Prostate gland (tissue), 2 donors: ENCODE measurements around the gene NAALADL1. TPM values are rescaled to one million over a fixed set of nuclear protein-coding genes. Genes with fewer than 3 reads are reported as not detected.

Experiments used
- DNase-seq: peaks from one replicate; pipeline ENCODE4 v3.0.0-alpha.2; 2019; ENCODE audit warnings: low spot score
- H3K27ac ChIP-seq, 2 donors: fragments of 200-600 bp; sonication (generic); 2 replicates each; pipeline ENCODE4 v1.5.1; 2017 to 2019
- H3K27me3 ChIP-seq: fragments of 200-600 bp; sonication (generic); replicated peaks from 2 replicates; pipeline ENCODE4 v1.5.1; 2019; ENCODE audit not compliant: insufficient read depth
- H3K36me3 ChIP-seq, 2 donors: fragments of 200-600 bp; sonication (generic); 1 replicate in 1 of 2; 2 replicates in 1 of 2; pipeline versions ENCODE4 v1.5.1 to v1.8.1; 2017 to 2019
- H3K4me1 ChIP-seq: fragments of 200-600 bp; sonication (generic); replicated peaks from 2 replicates; pipeline ENCODE4 v1.5.1; 2019
- H3K4me3 ChIP-seq, 2 donors: fragments of 200-600 bp; sonication (generic); 2 replicates each; pipeline ENCODE4 v1.5.1; 2017 to 2019
- H3K9me3 ChIP-seq: fragments of 200-600 bp; sonication (generic); 2 replicates; pipeline ENCODE4 v1.5.1; 2017
- CTCF ChIP-seq, 4 experiments: fragments of 200-600 bp in 2 of 4; fragments of 450-650 bp in 2 of 4; sonication (generic) in 2 of 4; IDR thresholded peaks; 1 replicate in 3 of 4; 2 replicates in 1 of 4; pipeline ENCODE4 v1.5.1; 2016 to 2019; ENCODE audit warnings: antibody characterized with exemption in 4 of 4, mild to moderate bottlenecking in 2 of 4, moderate library complexity in 2 of 4
- POLR2A ChIP-seq: fragments of 450-650 bp; IDR thresholded peaks from one replicate; pipeline ENCODE4 v1.6.1; 2016; ENCODE audit warnings: antibody characterized with exemption, mild to moderate bottlenecking
- POLR2AphosphoS5 ChIP-seq: sonication (generic); formaldehyde crosslinking; IDR thresholded peaks from one replicate; pipeline ENCODE4 v1.6.1; 2017; ENCODE audit warnings: antibody characterized with exemption
- WGBS: methylation state at CpG from one replicate; pipeline ENCODE4 v1.1.5; 2018; 5-methylcytosine and 5-hydroxymethylcytosine counted together
- intact Hi-C: fragments of 100-400 bp; cut with DNase I; formaldehyde crosslinking; loops from one replicate; pipeline ENCODE4 v1.14.2; 2022
- total RNA-seq, 2 donors: library from RNA; depleted of rRNA; stranded (reverse); fragments of >200 nt; gene quantifications; one replicate each; pipeline ENCODE4 v1.1.0, GENCODE V29; 2016

NAALADL1 gene
- total RNA-seq, 2 donors from 2014 or later = 8.5 to 15.6 TPM

GRCh38 chr11:65021509-65021908 is 36.8 kb downstream of the NAALADL1 start:
- TF ChIP-seq CTCF (IDR thresholded peaks at IDR 0.05) = no peak
- no peak for TF ChIP-seq POLR2A
- no peak for TF ChIP-seq POLR2AphosphoS5
- intact Hi-C loops = no loop called here
- WGBS = 90% methylated on average over 11 of the region's 11 CpGs
- no peaks in the 10 kb centered on the region for H3K27me3 ChIP-seq
- DNase-seq = no peak
- H3K4me3 ChIP-seq = no peak overlapping the region
- no peak overlapping the region for H3K27ac ChIP-seq
- no peaks in the 10 kb centered on the region for H3K4me1 ChIP-seq
- H3K9me3 ChIP-seq = no peaks in the 10 kb centered on the region
- H3K36me3 ChIP-seq = no peaks in the 10 kb centered on the region

- H3K9me3 ChIP-seq = no peaks in the 10 kb centered on the region
- H3K27ac ChIP-seq = no peak overlapping the region
- no peaks in the 10 kb centered on the region for H3K4me1 ChIP-seq
- H3K36me3 ChIP-seq = no peaks in the 10 kb centered on the region
- no peaks in the 10 kb centered on the region for H3K27me3 ChIP-seq
- 83% methylated on average over 3 of the region's 3 CpGs for WGBS
- DNase-seq = no peak
- no peak for TF ChIP-seq POLR2AphosphoS5
- TF ChIP-seq CTCF (IDR thresholded peaks at IDR 0.05) = no peak
- no peak for TF ChIP-seq POLR2A
- intact Hi-C loops = no loop called here
- no peak overlapping the region for H3K4me3 ChIP-seq
Measured at GRCh38 chr11:65021003-65021402, 37.4 kb downstream of the NAALADL1 start.

DNA sequence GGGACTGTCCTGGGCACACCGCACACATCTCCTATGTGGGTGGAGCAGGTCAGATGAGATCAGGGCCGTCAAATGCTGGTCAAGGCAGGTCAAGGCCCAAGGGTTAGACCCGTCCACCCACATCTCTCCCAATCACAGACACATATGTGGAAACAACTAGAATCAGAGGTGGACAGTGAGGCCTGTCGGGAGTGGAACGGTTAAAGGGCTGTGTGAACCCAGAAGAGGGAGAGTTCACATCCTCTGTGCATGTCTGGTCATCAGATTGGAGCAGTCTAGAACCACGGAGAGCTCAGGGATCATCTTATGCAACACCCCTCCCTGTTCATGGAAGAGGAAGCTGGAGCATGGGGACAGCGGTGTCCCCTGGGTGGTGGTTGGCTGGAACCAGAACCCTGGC is 38.5 kb downstream of the NAALADL1 start:
- no peak for DNase-seq
- no peaks in the 10 kb centered on the region for H3K36me3 ChIP-seq
- H3K4me1 ChIP-seq = no peaks in the 10 kb centered on the region
- 87% methylated on average over 7 of the region's 7 CpGs for WGBS
- no peaks in the 10 kb centered on the region for H3K9me3 ChIP-seq
- TF ChIP-seq POLR2AphosphoS5 (no peak), POLR2A (no peak), CTCF (IDR thresholded peaks at IDR 0.05) (no peak)
- no peak overlapping the region for H3K27ac ChIP-seq
- intact Hi-C loops = no loop called here
- H3K27me3 ChIP-seq = no peaks in the 10 kb centered on the region
- no peak overlapping the region for H3K4me3 ChIP-seq

GRCh38 chr11:65017937-65018336 is 40.4 kb downstream of the NAALADL1 start:
- intact Hi-C loops = no loop called here
- Histone ChIP-seq H3K27ac (no peak overlapping the region), H3K27me3 (no peaks in the 10 kb centered on the region), H3K4me3 (no peak overlapping the region), H3K36me3 (no peaks in the 10 kb centered on the region), H3K9me3 (no peaks in the 10 kb centered on the region), H3K4me1 (no peaks in the 10 kb centered on the region)
- DNase-seq = no peak
- WGBS = 96% methylated on average over 6 of the region's 6 CpGs
- TF ChIP-seq CTCF (IDR thresholded peaks at IDR 0.05) (no peak), POLR2AphosphoS5 (no peak), POLR2A (no peak)

GRCh38 chr11:65016705-65017104 is 41.6 kb downstream of the NAALADL1 start:
- DNase-seq = no peak
- WGBS = 79% methylated on average over 4 of the region's 4 CpGs
- Histone ChIP-seq H3K4me1 (no peaks in the 10 kb centered on the region), H3K27ac (no peak overlapping the region), H3K9me3 (no peaks in the 10 kb centered on the region), H3K27me3 (no peaks in the 10 kb centered on the region), H3K4me3 (no peak overlapping the region), H3K36me3 (no peaks in the 10 kb centered on the region)
- intact Hi-C loops = no loop called here
- TF ChIP-seq POLR2AphosphoS5 = no peak
- no peak for TF ChIP-seq POLR2A
- TF ChIP-seq CTCF (IDR thresholded peaks at IDR 0.05) = no peak
